H1 (cell line): ENCODE measurements around the gene CMSS1. TPM values are rescaled to one million over a fixed set of nuclear protein-coding genes. Genes with fewer than 3 reads are reported as not detected.

ENCODE experiments used
- CTCF ChIA-PET: fragments of 300-600 bp; sonication (Branson Sonifier 250); formaldehyde crosslinking; loops from one replicate; lab custom pipeline; 2021; ENCODE audit not compliant: partially characterized antibody; lab: Charles Lee
- POLR2A ChIA-PET: fragments of 300-600 bp; sonication (Branson Sonifier 250); formaldehyde crosslinking; loops from one replicate; lab custom pipeline; 2021; ENCODE audit warnings: inconsistent platforms; ENCODE audit not compliant: partially characterized antibody; lab: Charles Lee
- DNase-seq, 2 experiments: peaks; one replicate each; pipeline versions ENCODE4 v3.0.0 to v3.0.0-alpha.2; 2010 to 2022; ENCODE audit warnings: low spot score in 2 of 2, low read depth in 1 of 2, mixed read lengths in 1 of 2
- FAIRE-seq: peaks from 2 replicates; lab custom pipeline; 2011; peaks lifted over from hg19 to GRCh38; lab: Jason Lieb, UNC
- H2AFZ ChIP-seq: 2 replicates; pipeline ENCODE4 v1.8.1; 2012; ENCODE audit warnings: low read length, inconsistent platforms
- H2AK5ac ChIP-seq: 2 replicates; pipeline ENCODE4 v1.6.1; 2013; ENCODE audit warnings: low read depth, low read length
- H2BK120ac ChIP-seq: replicated peaks from 2 replicates; pipeline ENCODE3; 2013; ENCODE audit warnings: low read depth, low read length, inconsistent platforms
- H2BK12ac ChIP-seq: 2 replicates; pipeline ENCODE4 v1.6.1; 2013; ENCODE audit warnings: low read depth, low read length
- H2BK15ac ChIP-seq: 2 replicates; pipeline ENCODE4 v1.6.1; 2013; ENCODE audit warnings: low read length
- H2BK20ac ChIP-seq: 2 replicates; pipeline ENCODE4 v1.6.1; 2013; ENCODE audit warnings: low read length
- H2BK5ac ChIP-seq: 2 replicates; pipeline ENCODE4 v1.6.1; 2013; ENCODE audit warnings: low read depth, low read length
- H3K14ac ChIP-seq: 2 replicates; pipeline ENCODE4 v1.6.1; 2013; ENCODE audit warnings: inconsistent platforms; ENCODE audit not compliant: insufficient read length
- H3K18ac ChIP-seq: 2 replicates; pipeline ENCODE4 v1.6.1; 2013; ENCODE audit warnings: low read length; ENCODE audit errors: extremely low read depth
- H3K23ac ChIP-seq: 2 replicates; pipeline ENCODE4 v1.6.1; 2013; ENCODE audit warnings: inconsistent platforms; ENCODE audit not compliant: insufficient read length
- H3K23me2 ChIP-seq: 2 replicates; pipeline ENCODE4 v1.6.1; 2013; ENCODE audit warnings: low read depth, low read length
- H3K27ac ChIP-seq: 2 replicates; pipeline ENCODE4 v1.6.1; 2011; ENCODE audit warnings: low read depth, low read length, inconsistent platforms
- H3K27me3 ChIP-seq, 4 experiments: replicated peaks in 1 of 4; 1 replicate in 1 of 4; 2 replicates in 3 of 4; pipeline versions ENCODE4 v1.6.1 to v1.8.1; 2011 to 2013; ENCODE audit warnings: low read length in 3 of 4, mild to moderate bottlenecking in 3 of 4, inconsistent platforms in 2 of 4, mixed read lengths in 2 of 4, moderate library complexity in 1 of 4; ENCODE audit not compliant: control insufficient read depth in 3 of 4, insufficient read depth in 3 of 4; ENCODE audit errors: extremely low read depth in 1 of 4
- H3K36me3 ChIP-seq, 4 experiments: 2 replicates each; pipeline versions ENCODE4 v1.6.1 to v1.8.1; 2011 to 2013; ENCODE audit warnings: mild to moderate bottlenecking in 4 of 4, low read length in 3 of 4, moderate library complexity in 2 of 4, control low read depth in 1 of 4, inconsistent platforms in 1 of 4; ENCODE audit not compliant: insufficient read depth in 4 of 4, control insufficient read depth in 2 of 4
- H3K4ac ChIP-seq: replicated peaks from 2 replicates; pipeline ENCODE3; 2013; ENCODE audit warnings: low read length, low read depth, mixed read lengths, inconsistent platforms; ENCODE audit not compliant: insufficient read length
- H3K4me1 ChIP-seq, 4 experiments: replicated peaks in 1 of 4; 1 replicate in 1 of 4; 2 replicates in 3 of 4; pipeline versions ENCODE4 v1.6.1 to v1.8.1; 2011 to 2013; ENCODE audit warnings: low read length in 3 of 4, inconsistent platforms in 2 of 4, mixed read lengths in 1 of 4; ENCODE audit not compliant: insufficient read depth in 4 of 4, control insufficient read depth in 3 of 4
- H3K4me2 ChIP-seq, 2 experiments: 2 replicates each; pipeline versions ENCODE4 v1.6.1 to v1.8.1; 2011 to 2013; ENCODE audit warnings: low read depth in 2 of 2, low read length in 2 of 2, control low read depth in 1 of 2, inconsistent platforms in 1 of 2, mild to moderate bottlenecking in 1 of 2; ENCODE audit not compliant: insufficient read depth in 1 of 2
- H3K4me3 ChIP-seq, 4 experiments: fragments of 200-600, 300-600 bp in 1 of 4; sonication (generic), shearing (Covaris generic), sonication (Bioruptor Twin) in 1 of 4; 2 replicates each; pipeline versions ENCODE4 v1.5.1 to v1.8.1; 2011 to 2016; ENCODE audit warnings: low read length in 4 of 4, low read depth in 3 of 4, control low read depth in 2 of 4, inconsistent platforms in 2 of 4, mild to moderate bottlenecking in 2 of 4, mixed read lengths in 1 of 4, moderate library complexity in 1 of 4; ENCODE audit not compliant: insufficient read depth in 2 of 4; ENCODE audit errors: extremely low read depth in 1 of 4
- H3K56ac ChIP-seq: replicated peaks from 2 replicates; pipeline ENCODE3; 2013; ENCODE audit warnings: low read depth, mild to moderate bottlenecking, mixed read lengths, low read length, inconsistent platforms; ENCODE audit not compliant: insufficient read length
- H3K79me1 ChIP-seq: 2 replicates; pipeline ENCODE4 v1.6.1; 2013; ENCODE audit warnings: low read depth, low read length, control low read depth
- H3K79me2 ChIP-seq, 2 experiments: 2 replicates each; pipeline versions ENCODE4 v1.6.1 to v1.8.1; 2012 to 2013; ENCODE audit warnings: low read length in 2 of 2, mild to moderate bottlenecking in 2 of 2, inconsistent platforms in 1 of 2; ENCODE audit not compliant: insufficient read depth in 2 of 2, control insufficient read depth in 1 of 2
- H3K9ac ChIP-seq, 4 experiments: replicated peaks in 1 of 4; 1 replicate in 1 of 4; 2 replicates in 3 of 4; pipeline versions ENCODE4 v1.6.1 to v1.8.1; 2011 to 2013; ENCODE audit warnings: low read depth in 3 of 4, low read length in 3 of 4, control low read depth in 2 of 4, mild to moderate bottlenecking in 2 of 4, moderate library complexity in 2 of 4, inconsistent platforms in 1 of 4; ENCODE audit errors: extremely low read depth in 1 of 4
- H3K9me3 ChIP-seq, 2 experiments: 2 replicates each; pipeline versions ENCODE4 v1.6.1 to v1.8.1; 2012 to 2013; ENCODE audit warnings: mild to moderate bottlenecking in 2 of 2, moderate library complexity in 2 of 2, control low read depth in 1 of 2, inconsistent platforms in 1 of 2, low read depth in 1 of 2, low read length in 1 of 2, mixed read lengths in 1 of 2; ENCODE audit not compliant: insufficient read depth in 2 of 2
- H4K20me1 ChIP-seq, 2 experiments: replicated peaks in 1 of 2; 2 replicates each; pipeline versions ENCODE3 to v1.8.1; 2011 to 2013; ENCODE audit warnings: inconsistent platforms in 2 of 2, low read length in 2 of 2, mild to moderate bottlenecking in 1 of 2; ENCODE audit not compliant: insufficient read depth in 2 of 2, control insufficient read depth in 1 of 2
- H4K5ac ChIP-seq: 2 replicates; pipeline ENCODE4 v1.6.1; 2013; ENCODE audit warnings: low read length, low read depth, mixed read lengths, inconsistent platforms; ENCODE audit not compliant: insufficient read length
- H4K8ac ChIP-seq: 2 replicates; pipeline ENCODE4 v1.8.0; 2013; ENCODE audit warnings: mild to moderate bottlenecking, moderate library complexity, low read length, inconsistent platforms; ENCODE audit not compliant: insufficient read depth; ENCODE audit errors: extremely low read depth
- H4K91ac ChIP-seq: replicated peaks from 2 replicates; pipeline ENCODE3; 2013; ENCODE audit warnings: low read length, mixed read lengths, inconsistent platforms; ENCODE audit not compliant: insufficient read length
- CEBPB ChIP-seq: IDR thresholded peaks from 2 replicates; pipeline ENCODE4 v1.6.1; 2012; ENCODE audit warnings: low read depth, low read length
- EP300 ChIP-seq, 2 experiments: IDR thresholded peaks; 1 replicate in 1 of 2; 2 replicates in 1 of 2; pipeline ENCODE4 v1.6.1; 2011 to 2012; ENCODE audit warnings: low read depth in 2 of 2, low read length in 2 of 2, mild to moderate bottlenecking in 2 of 2, borderline replicate concordance in 1 of 2, inconsistent platforms in 1 of 2, moderate library complexity in 1 of 2
- FOSL1 ChIP-seq: IDR thresholded peaks from 2 replicates; pipeline ENCODE4 v1.6.1; 2011; ENCODE audit warnings: mild to moderate bottlenecking, low read depth, low read length, moderate library complexity; ENCODE audit not compliant: insufficient read depth
- GTF2F1 ChIP-seq: IDR thresholded peaks from 2 replicates; pipeline ENCODE4 v1.6.1; 2012; ENCODE audit warnings: low read depth, low read length, improper control_type of control experiment, borderline replicate concordance
- SAP30 ChIP-seq: fragments of 300-600 bp; sonication (generic); IDR thresholded peaks from 2 replicates; pipeline ENCODE4 v1.7.1; 2012; ENCODE audit warnings: low read length, moderate library complexity, mild to moderate bottlenecking, inconsistent platforms; ENCODE audit not compliant: insufficient read depth, insufficient replicate concordance
- SIN3A ChIP-seq, 2 experiments: IDR thresholded peaks in 1 of 2; conservative IDR thresholded peaks in 1 of 2; 2 replicates each; pipeline ENCODE4 v1.6.1; 2011 to 2012; ENCODE audit warnings: low read length in 2 of 2, improper control_type of control experiment in 1 of 2, low read depth in 1 of 2, mild to moderate bottlenecking in 1 of 2
- SUZ12 ChIP-seq: fragments of 200-600 bp; sonication (generic); IDR thresholded peaks from 2 replicates; pipeline ENCODE4 v1.6.1; 2012; ENCODE audit warnings: mild to moderate bottlenecking, inconsistent platforms, low read length, moderate library complexity, mixed read lengths
- USF2 ChIP-seq: IDR thresholded peaks from 2 replicates; pipeline ENCODE4 v1.6.1; 2011; ENCODE audit warnings: low read length, improper control_type of control experiment
- YY1 ChIP-seq: IDR thresholded peaks from 2 replicates; pipeline ENCODE4 v1.6.1; 2011; ENCODE audit warnings: low read depth, mild to moderate bottlenecking, low read length
- WGBS, 2 experiments: shearing (Covaris generic) in 1 of 2; methylation state at CpG; one replicate each; pipeline versions ENCODE4 v1.1.6 to v1.1.7; 2013 to 2015; ENCODE audit warnings: low lambda C conversion rate in 2 of 2, mixed read lengths in 2 of 2, inconsistent platforms in 1 of 2, low coverage in 1 of 2, missing lambda C conversion rate in 1 of 2; ENCODE audit not compliant: insufficient replicate concordance in 2 of 2, insufficient coverage in 1 of 2, insufficient read length in 1 of 2; ENCODE audit errors: extremely low coverage in 1 of 2, missing lambda C conversion rate in 1 of 2; 5-methylcytosine and 5-hydroxymethylcytosine counted together
- polyA plus RNA-seq, 7 experiments: library from polyadenylated mRNA; depleted of rRNA in 3 of 7; stranded (reverse) in 5 of 7; unstranded in 2 of 7; fragments of >200 nt in 5 of 7; fragments of 200-250 nt in 2 of 7; gene quantifications; 1 replicate in 5 of 7; 2 replicates in 1 of 7; 4 replicates in 1 of 7; pipeline versions ENCODE4 v1.2.1 to v1.2.3, GENCODE V29; 2011 to 2013; ENCODE audit warnings: missing spikeins in 2 of 7, mixed read lengths in 2 of 7
- total RNA-seq: library from RNA; stranded (reverse); fragmentation: NEBNext Ultra II Directional; extraction: Animal tissue kit (Norgen Biotek cat#: 25700); gene quantifications from 2 replicates; pipeline ENCODE4 v1.2.1, GENCODE V29; 2021

The CMSS1 gene
- total and polyA plus RNA-seq, 2 of the 8 experiments (the other 6 are each of a cell fraction or from before 2014, with no cell fraction given) = 15.2 to 75.1 TPM

DNA sequence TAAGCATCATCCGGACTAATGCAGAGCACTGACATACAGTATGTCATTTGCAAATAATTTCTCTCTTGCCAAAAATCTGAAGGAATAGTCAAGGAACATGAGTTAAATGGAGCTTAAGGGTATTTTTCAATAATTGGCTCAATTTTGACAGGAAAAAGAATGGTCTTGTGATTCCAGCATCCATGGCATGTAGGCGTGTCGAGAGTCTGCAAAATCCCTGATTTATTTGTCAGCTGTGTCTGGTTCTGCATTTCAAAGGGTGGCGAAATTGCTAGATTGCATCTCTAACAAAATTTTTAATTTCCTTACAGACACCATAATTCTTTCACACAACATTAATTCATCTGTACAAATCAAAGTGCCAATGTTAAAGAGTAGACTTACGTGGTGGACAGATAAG is 377.7 kb downstream of the CMSS1 start:
- H3K9ac ChIP-seq = no peak overlapping the region
- WGBS, 2 experiments = 90% methylated on average over 5 of the region's 5 CpGs; no CpG with 5 or more reads in 1 of the 2 experiments
- H4K91ac ChIP-seq = no peak overlapping the region
- POLR2A ChIA-PET = no interaction called here
- no peaks in the 10 kb centered on the region for H4K20me1 ChIP-seq
- H3K4ac ChIP-seq = no peak overlapping the region
- no peaks in the 10 kb centered on the region for H3K79me2 ChIP-seq
- CTCF ChIA-PET = interaction anchor here (1.3 kb wide), 1 partner anchor 11 kb away, joined by 3 read pairs; no protein-coding TSS in a partner anchor
- no peak overlapping the region for H3K27ac ChIP-seq
- no peak overlapping the region for H2BK15ac ChIP-seq
- H3K23ac ChIP-seq = no peak overlapping the region
- no peak overlapping the region for H2BK12ac ChIP-seq
- H3K56ac ChIP-seq = no peak overlapping the region
- H2AFZ ChIP-seq = no peak overlapping the region
- no peak for FAIRE-seq
- no peaks in the 10 kb centered on the region for H3K4me1 ChIP-seq
- no peak overlapping the region for H3K4me2 ChIP-seq
- no peak overlapping the region for H3K18ac ChIP-seq
- H3K23me2 ChIP-seq = no peaks in the 10 kb centered on the region
- H4K5ac ChIP-seq = no peak overlapping the region
- peaks cover 0 to 4% of the 10 kb centered on the region in 2 experiments; a peak in 1 of 4 replicates for H3K9me3 ChIP-seq
- no peaks in the 10 kb centered on the region for H3K79me1 ChIP-seq
- H3K27me3 ChIP-seq = no peaks in the 10 kb centered on the region; a peak in 1 of 7 replicates
- H4K8ac ChIP-seq = no peak overlapping the region
- H3K14ac ChIP-seq = no peak overlapping the region
- no peak overlapping the region for H2BK120ac ChIP-seq
- H3K4me3 ChIP-seq = no peak overlapping the region
- no peaks in the 10 kb centered on the region; a peak in 1 of 8 replicates for H3K36me3 ChIP-seq
- no peak overlapping the region for H2BK20ac ChIP-seq
- H2BK5ac ChIP-seq = no peak overlapping the region
- no peak overlapping the region for H2AK5ac ChIP-seq
- DNase-seq = no peak
- TF ChIP-seq EP300 (IDR thresholded peaks at IDR 0.05; ENCODE audit: borderline replicate concordance in 1 of 2, low read depth in 2 of 2, low read length in 2 of 2) = no peak
- no peak for TF ChIP-seq YY1
- TF ChIP-seq CEBPB = no peak
- no peak for TF ChIP-seq GTF2F1
- TF ChIP-seq SAP30 = no peak
- TF ChIP-seq FOSL1 = no peak
- TF ChIP-seq SUZ12 = no peak
- TF ChIP-seq USF2 = no peak
- TF ChIP-seq SIN3A (conservative IDR thresholded peaks at IDR 0.05 in 1 of 2, IDR thresholded peaks at IDR 0.05 in 1 of 2; ENCODE audit: low read depth in 1 of 2, low read length in 2 of 2) = no peak
